SK-N-SH treated with all-trans-retinoic acid at 6 μM for 48 hours (cell line): ENCODE measurements around the gene SPOP.

Experiments
- BACH2 ChIP-seq: fragments of 250-450 bp; sonication (Bioruptor Pico); IDR thresholded peaks from 2 replicates; pipeline ENCODE4 v1.9.0; 2021; ENCODE audit warnings: mild to moderate bottlenecking, borderline replicate concordance
- CREB5 ChIP-seq: fragments of 250-450 bp; sonication (Bioruptor Pico); IDR thresholded peaks from 2 replicates; pipeline ENCODE4 v1.5.1; 2020; ENCODE audit warnings: low read depth, mild to moderate bottlenecking, moderate library complexity
- CSDC2 ChIP-seq: fragments of 250-450 bp; sonication (Bioruptor Pico); IDR thresholded peaks from 2 replicates; pipeline ENCODE4 v1.5.0; 2020; ENCODE audit warnings: mild to moderate bottlenecking, moderate library complexity
- CSRNP3 ChIP-seq: fragments of 250-450 bp; sonication (Bioruptor Pico); IDR thresholded peaks from 2 replicates; pipeline ENCODE4 v1.5.1; 2021; ENCODE audit warnings: mild to moderate bottlenecking, moderate library complexity
- ESRRG ChIP-seq: fragments of 250-450 bp; sonication (Bioruptor Pico); IDR thresholded peaks from 2 replicates; pipeline ENCODE4 v1.6.1; 2021; ENCODE audit warnings: mild to moderate bottlenecking
- PATZ1 ChIP-seq: fragments of 250-450 bp; sonication (Bioruptor Pico); IDR thresholded peaks from 2 replicates; pipeline ENCODE4 v1.8.0; 2020; ENCODE audit warnings: mild to moderate bottlenecking, moderate library complexity, borderline replicate concordance
- POU6F1 ChIP-seq: fragments of 250-450 bp; sonication (Bioruptor Pico); IDR thresholded peaks from 2 replicates; pipeline ENCODE4 v1.8.0; 2021; ENCODE audit warnings: low read depth, mild to moderate bottlenecking, moderate library complexity, borderline replicate concordance
- SNAI2 ChIP-seq: fragments of 250-450 bp; sonication (Bioruptor Pico); IDR thresholded peaks from 2 replicates; pipeline ENCODE4 v1.5.0; 2020; ENCODE audit warnings: mild to moderate bottlenecking, moderate library complexity

- no peak for TF ChIP-seq ESRRG (CRISPR knock-in tag)
- no peak for TF ChIP-seq PATZ1
- no peak for TF ChIP-seq CSRNP3 (CRISPR knock-in tag)
- no peak for TF ChIP-seq CREB5 (CRISPR knock-in tag)
- TF ChIP-seq BACH2 (CRISPR knock-in tag): no peak
- no peak for TF ChIP-seq POU6F1 (CRISPR knock-in tag)
- no peak for TF ChIP-seq CSDC2 (CRISPR knock-in tag)
- TF ChIP-seq SNAI2 (CRISPR knock-in tag): no peak
Observed at GRCh38 chr17:49690256-49690655, 12.4 kb upstream of the SPOP start.
